K562 (cell line): ENCODE measurements around the gene C6orf15. TPM values are rescaled to one million over a fixed set of nuclear protein-coding genes. Genes with fewer than 3 reads are reported as not detected.

ENCODE experiments used
- BCLAF1 ChIP-seq, 2 experiments: fragments of 450-650 bp in 1 of 2; IDR thresholded peaks; 2 replicates each; pipeline ENCODE4 v1.6.1; 2011 to 2017; ENCODE audit warnings: low read depth in 2 of 2, antibody characterized with exemption in 1 of 2, borderline replicate concordance in 1 of 2, low read length in 1 of 2, mild to moderate bottlenecking in 1 of 2, mixed read lengths in 1 of 2; ENCODE audit not compliant: control insufficient read depth in 1 of 2
- CHD7 ChIP-seq: fragments of 200-600 bp; sonication (generic); IDR thresholded peaks from one replicate; pipeline ENCODE4 v1.6.1; 2012; ENCODE audit warnings: mild to moderate bottlenecking, low read depth, low read length, inconsistent platforms
- OTX1 ChIP-seq: fragments of 450-650 bp; formaldehyde crosslinking; IDR thresholded peaks from 2 replicates; pipeline ENCODE4 v1.4.0; 2022; ENCODE audit warnings: mild to moderate bottlenecking
- TEAD2 ChIP-seq: fragments of 450-650 bp; IDR thresholded peaks from 2 replicates; pipeline ENCODE4 v1.6.1; 2016; ENCODE audit warnings: missing genetic modification characterization, control low read depth, missing compliant biosample characterization
- ZC3H4 ChIP-seq: sonication (generic); formaldehyde crosslinking; IDR thresholded peaks from 2 replicates; pipeline ENCODE4 v1.9.0; 2021; ENCODE audit warnings: missing genetic modification reagents, borderline replicate concordance
- ZNF507 ChIP-seq: conservative IDR thresholded peaks from 2 replicates; pipeline ENCODE4 v1.6.1; 2017; ENCODE audit warnings: missing genetic modification characterization, missing compliant biosample characterization
- polyA plus RNA-seq, 8 experiments: library from polyadenylated mRNA; depleted of rRNA in 4 of 8; stranded (reverse) in 5 of 8; unstranded in 3 of 8; fragments of >200 nt; fragmentation: Nextera tagmentation in 2 of 8; fragmentation: Illumina TruSeq in 1 of 8; extraction: Ambion mirVana in 2 of 8; extraction: Trizol in 1 of 8; gene quantifications; 2 replicates each; pipeline versions ENCODE4 v1.2.1 to v1.2.3, GENCODE V29; 2011 to 2014; ENCODE audit warnings: inconsistent platforms in 1 of 8, missing spikeins in 1 of 8
- total RNA-seq, 7 experiments: library from RNA; depleted of rRNA in 6 of 7; stranded (reverse); fragments of >200 nt in 6 of 7; fragmentation: Illumina TruSeq in 2 of 7; extraction: Trizol in 2 of 7; gene quantifications; 2 replicates each; pipeline versions ENCODE4 v1.2.1 to v1.2.3, GENCODE V29; 2011 to 2021; ENCODE audit warnings: low replicate concordance in 1 of 7

Gene C6orf15
- total and polyA plus RNA-seq, 9 of the 15 experiments (the other 6 are each of a cell fraction or from before 2014, with no cell fraction given), result not detected

- TF ChIP-seq CHD7 (no peak), ZC3H4 (no peak), BCLAF1 (IDR thresholded peaks at IDR 0.05; ENCODE audit: borderline replicate concordance in 1 of 2, control insufficient read depth in 1 of 2, low read depth in 2 of 2, low read length in 1 of 2) (no peak), OTX1 (CRISPR knock-in tag) (no peak), ZNF507 (no peak), TEAD2 (tag) (0 out of 2 replicates have a peak, but pooled peaks have one; percentile 27)
Observed at GRCh38 chr6:31079656-31080261, 32.6 kb downstream of the C6orf15 start (continued).
